CD8-positive, alpha-beta memory T cell (primary cell): ENCODE data around the gene GPR153. TPM values are rescaled to one million over a fixed set of nuclear protein-coding genes. Genes with fewer than 3 reads are reported as not detected.

Source experiments
- CTCF ChIA-PET: fragments of 350-600 bp; sonication (Branson Sonifier 250); formaldehyde crosslinking; loops from one replicate; lab custom pipeline; 2021; ENCODE audit warnings: antibody characterized with exemption; lab: Charles Lee
- POLR2A ChIA-PET: fragments of 350-600 bp; sonication (Branson Sonifier 250); formaldehyde crosslinking; loops from one replicate; lab custom pipeline; 2021; ENCODE audit warnings: antibody characterized with exemption; lab: Charles Lee
- DNase-seq, 5 donors: peaks; one replicate each; pipeline versions ENCODE4 v3.0.0 to v3.0.0-alpha.2; 2020 to 2022; ENCODE audit warnings: mixed read lengths in 1 of 5
- H3K27ac ChIP-seq: one replicate; pipeline ENCODE4 v1.7.0; 2013; ENCODE audit warnings: low read depth, mild to moderate bottlenecking, low read length, moderate library complexity
- H3K27me3 ChIP-seq: 2 replicates; pipeline ENCODE4 v1.7.0; 2013; ENCODE audit warnings: low read length, mild to moderate bottlenecking; ENCODE audit not compliant: insufficient read depth, poor library complexity, severe bottlenecking
- H3K36me3 ChIP-seq: 2 replicates; pipeline ENCODE4 v1.7.0; 2013; ENCODE audit warnings: mild to moderate bottlenecking, low read length, moderate library complexity; ENCODE audit not compliant: insufficient read depth
- H3K4me1 ChIP-seq: 2 replicates; pipeline ENCODE4 v1.7.0; 2013; ENCODE audit warnings: mild to moderate bottlenecking, low read length, moderate library complexity; ENCODE audit not compliant: insufficient read depth
- H3K4me3 ChIP-seq: 2 replicates; pipeline ENCODE4 v1.7.0; 2013; ENCODE audit warnings: mild to moderate bottlenecking, low read length
- H3K9me3 ChIP-seq: 2 replicates; pipeline ENCODE4 v1.7.0; 2013; ENCODE audit warnings: mild to moderate bottlenecking, low read length
- H3K27ac Mint-ChIP-seq, 8 donors: one replicate each; pipeline ENCODE4 v1.8.0; 2020 to 2021; ENCODE audit warnings: mixed read lengths in 8 of 8, mild to moderate bottlenecking in 6 of 8, inconsistent platforms in 3 of 8, moderate library complexity in 3 of 8
- H3K27me3 Mint-ChIP-seq, 2 donors: one replicate each; pipeline ENCODE4 v1.8.0; 2020 to 2021; ENCODE audit warnings: mixed read lengths in 2 of 2, mild to moderate bottlenecking in 1 of 2, moderate library complexity in 1 of 2
- H3K36me3 Mint-ChIP-seq, 3 donors: one replicate each; pipeline ENCODE4 v1.8.0; 2020 to 2021; ENCODE audit warnings: mixed read lengths in 3 of 3, inconsistent platforms in 1 of 3, mild to moderate bottlenecking in 1 of 3
- H3K4me1 Mint-ChIP-seq, 3 donors: one replicate each; pipeline ENCODE4 v1.8.0; 2020 to 2021; ENCODE audit warnings: mixed read lengths in 3 of 3, inconsistent platforms in 1 of 3, mild to moderate bottlenecking in 1 of 3
- H3K4me3 Mint-ChIP-seq, 7 donors: one replicate each; pipeline ENCODE4 v1.8.0; 2020 to 2021; ENCODE audit warnings: mixed read lengths in 7 of 7, mild to moderate bottlenecking in 6 of 7, moderate library complexity in 4 of 7, inconsistent platforms in 2 of 7
- H3K9me3 Mint-ChIP-seq, 5 donors: one replicate each; pipeline ENCODE4 v1.8.0; 2020 to 2022; ENCODE audit warnings: mixed read lengths in 5 of 5, mild to moderate bottlenecking in 3 of 5, moderate library complexity in 2 of 5, inconsistent platforms in 1 of 5
- polyA plus RNA-seq: library from polyadenylated mRNA; unstranded; fragments of 300-500 nt; fragmentation: Illumina TruSeq; gene quantifications from one replicate; pipeline ENCODE4 v1.2.3, GENCODE V29; 2021
- total RNA-seq, 2 experiments: library from RNA; stranded (reverse); gene quantifications; one replicate each; pipeline ENCODE4 v1.2.3, GENCODE V29; 2021

Gene GPR153
- total and polyA plus RNA-seq, 3 experiments from 2014 or later, result 0.39 to 0.66 (median 0.50) TPM

GRCh38 chr1:6237093-6237492, 23.8 kb downstream of the GPR153 start:
- peaks cover 12% of the 10 kb centered on the region for H3K4me1 ChIP-seq
- CTCF ChIA-PET, result interaction anchor here (1.1 to 4.5 kb wide), 2 partner anchors 9 to 186 kb away, joined by 3 to 44 read pairs; no protein-coding TSS in a partner anchor
- H3K27me3 Mint-ChIP-seq, result peaks cover 19 to 31% of the 10 kb centered on the region in 2 donors
- H3K27ac ChIP-seq, result no peak overlapping the region
- peaks cover 10% of the 10 kb centered on the region for H3K36me3 ChIP-seq
- peaks cover 20% of the 10 kb centered on the region for H3K27me3 ChIP-seq
- peak overlapping the region; percentile 23 to 91 (median 57) for H3K4me3 Mint-ChIP-seq
- peak overlapping the region in 4 of 8 donors; percentile 22 to 50 (median 36) for H3K27ac Mint-ChIP-seq
- no peak overlapping the region for H3K4me3 ChIP-seq
- POLR2A ChIA-PET, result no interaction called here
- H3K36me3 Mint-ChIP-seq, result peaks cover 0 to 21% (median 4%) of the 10 kb centered on the region in 3 donors
- no peaks in the 10 kb centered on the region for H3K9me3 ChIP-seq
- H3K4me1 Mint-ChIP-seq, result peaks cover 20 to 33% (median 20%) of the 10 kb centered on the region in 3 donors
- H3K9me3 Mint-ChIP-seq, result no peaks in the 10 kb centered on the region
- no peak for DNase-seq

GRCh38 chr1:6235296-6235677, 25.6 kb downstream of the GPR153 start:
- peak overlapping the region; percentile 45 for H3K27ac ChIP-seq
- peaks cover 8% of the 10 kb centered on the region for H3K27me3 ChIP-seq
- H3K4me3 ChIP-seq, result peak overlapping the region; percentile 63
- peaks cover 0 to 33% (median 4%) of the 10 kb centered on the region in 3 donors for H3K36me3 Mint-ChIP-seq
- peak overlapping the region in 7 of 8 donors; percentile 21 to 82 (median 61) for H3K27ac Mint-ChIP-seq
- H3K36me3 ChIP-seq, result peaks cover 19% of the 10 kb centered on the region
- H3K4me3 Mint-ChIP-seq, result peak overlapping the region; percentile 83 to 95 (median 87)
- peaks cover 8 to 18% of the 10 kb centered on the region in 2 donors for H3K27me3 Mint-ChIP-seq
- CTCF ChIA-PET, result interaction anchor here (4.5 kb wide), 1 partner anchor 11 kb away, joined by 44 read pairs; no protein-coding TSS in a partner anchor
- peaks cover 12% of the 10 kb centered on the region for H3K4me1 ChIP-seq
- H3K9me3 ChIP-seq, result no peaks in the 10 kb centered on the region
- POLR2A ChIA-PET, result interaction anchor here (0.5 kb wide), 1 partner anchor 101 kb away, joined by 8 read pairs; no protein-coding TSS in a partner anchor
- H3K4me1 Mint-ChIP-seq, result peaks cover 13 to 26% (median 17%) of the 10 kb centered on the region in 3 donors
- no peak for DNase-seq
- H3K9me3 Mint-ChIP-seq, result no peaks in the 10 kb centered on the region

GRCh38 chr1:6234502-6235295, 26.2 kb downstream of the GPR153 start:
- H3K9me3 Mint-ChIP-seq, result no peaks in the 10 kb centered on the region
- Histone ChIP-seq H3K36me3 (peaks cover 19% of the 10 kb centered on the region), H3K4me3 (peak overlapping the region; percentile 63), H3K27me3 (peaks cover 8% of the 10 kb centered on the region), H3K4me1 (peaks cover 12% of the 10 kb centered on the region), H3K9me3 (no peaks in the 10 kb centered on the region), H3K27ac (peak overlapping the region; percentile 45)
- H3K27ac Mint-ChIP-seq, result peak overlapping the region in 6 of 8 donors; percentile 54 to 82 (median 74)
- H3K27me3 Mint-ChIP-seq, result peaks cover 4 to 14% of the 10 kb centered on the region in 2 donors
- CTCF ChIA-PET, result interaction anchor here (4.5 kb wide), 1 partner anchor 12 kb away, joined by 44 read pairs; no protein-coding TSS in a partner anchor
- POLR2A ChIA-PET, result no interaction called here
- no peak for DNase-seq
- peaks cover 0 to 36% (median 4%) of the 10 kb centered on the region in 3 donors for H3K36me3 Mint-ChIP-seq
- H3K4me3 Mint-ChIP-seq, result peak overlapping the region; percentile 83 to 95 (median 87)
- peaks cover 13 to 26% (median 17%) of the 10 kb centered on the region in 3 donors for H3K4me1 Mint-ChIP-seq

GRCh38 chr1:6233376-6233775, 27.5 kb downstream of the GPR153 start:
- no peaks in the 10 kb centered on the region for H3K9me3 Mint-ChIP-seq
- H3K36me3 Mint-ChIP-seq, result peaks cover 0 to 40% (median 4%) of the 10 kb centered on the region in 3 donors
- peaks cover 13 to 26% (median 17%) of the 10 kb centered on the region in 3 donors for H3K4me1 Mint-ChIP-seq
- Histone ChIP-seq H3K9me3 (no peaks in the 10 kb centered on the region), H3K27me3 (no peaks in the 10 kb centered on the region), H3K4me1 (peaks cover 12% of the 10 kb centered on the region), H3K36me3 (peaks cover 19% of the 10 kb centered on the region), H3K4me3 (no peak overlapping the region), H3K27ac (no peak overlapping the region)
- ChIA-PET CTCF (interaction anchor here (2.3 kb wide), 1 partner anchor 13 kb away, joined by 6 read pairs; no protein-coding TSS in a partner anchor), POLR2A (no interaction called here)
- peak overlapping the region in 4 of 7 donors; percentile 25 to 77 (median 47) for H3K4me3 Mint-ChIP-seq
- no peak for DNase-seq
- H3K27me3 Mint-ChIP-seq, result peaks cover 0 to 1% of the 10 kb centered on the region in 2 donors
- H3K27ac Mint-ChIP-seq, result peak overlapping the region in 1 of 8 donors; percentile 43

- no peak for DNase-seq
- peaks cover 0 to 5% (median 1%) of the 10 kb centered on the region in 3 donors for H3K4me1 Mint-ChIP-seq
- Histone ChIP-seq H3K4me1 (no peaks in the 10 kb centered on the region), H3K36me3 (peaks cover 18% of the 10 kb centered on the region), H3K9me3 (no peaks in the 10 kb centered on the region), H3K27ac (no peak overlapping the region), H3K4me3 (no peak overlapping the region), H3K27me3 (no peaks in the 10 kb centered on the region)
- CTCF ChIA-PET, result interaction anchor here (1.1 kb wide), 1 partner anchor 21 kb away, joined by 4 read pairs; no protein-coding TSS in a partner anchor
- POLR2A ChIA-PET, result no interaction called here
- no peak overlapping the region for H3K4me3 Mint-ChIP-seq
- no peaks in the 10 kb centered on the region for H3K9me3 Mint-ChIP-seq
- no peak overlapping the region for H3K27ac Mint-ChIP-seq
- H3K27me3 Mint-ChIP-seq, result no peaks in the 10 kb centered on the region
- H3K36me3 Mint-ChIP-seq, result peaks cover 0 to 63% (median 10%) of the 10 kb centered on the region in 3 donors
Measured at GRCh38 chr1:6225651-6226050, 35.2 kb downstream of the GPR153 start.

- Mint-ChIP-seq H3K27ac (no peak overlapping the region), H3K4me3 (no peak overlapping the region), H3K27me3 (no peaks in the 10 kb centered on the region), H3K4me1 (peaks cover 0 to 5% (median 1%) of the 10 kb centered on the region in 3 donors), H3K36me3 (peaks cover 0 to 61% (median 10%) of the 10 kb centered on the region in 3 donors), H3K9me3 (no peaks in the 10 kb centered on the region)
- no peak overlapping the region for H3K27ac ChIP-seq
- CTCF ChIA-PET, result interaction anchor here (0.7 to 1.1 kb wide), 2 partner anchors 20 to 22 kb away, joined by 3 to 4 read pairs; no protein-coding TSS in a partner anchor
- DNase-seq, result no peak
- POLR2A ChIA-PET, result no interaction called here
- H3K4me3 ChIP-seq, result no peak overlapping the region
- H3K27me3 ChIP-seq, result no peaks in the 10 kb centered on the region
- no peaks in the 10 kb centered on the region for H3K4me1 ChIP-seq
- H3K9me3 ChIP-seq, result no peaks in the 10 kb centered on the region
- H3K36me3 ChIP-seq, result peaks cover 18% of the 10 kb centered on the region
Measured at GRCh38 chr1:6224718-6225117, 36.2 kb downstream of the GPR153 start.

GRCh38 chr1:6223617-6224016, 37.3 kb downstream of the GPR153 start:
- H3K4me3 Mint-ChIP-seq, result no peak overlapping the region
- H3K36me3 ChIP-seq, result peaks cover 18% of the 10 kb centered on the region

More at GRCh38 chr1:6223617-6224016, 37.3 kb downstream of the GPR153 start:
- ChIA-PET CTCF (interaction anchor here (1.1 kb wide), 1 partner anchor 23 kb away, joined by 4 read pairs; no protein-coding TSS in a partner anchor), POLR2A (no interaction called here)
- Histone ChIP-seq H3K27ac (no peak overlapping the region), H3K4me3 (no peak overlapping the region), H3K27me3 (no peaks in the 10 kb centered on the region), H3K4me1 (no peaks in the 10 kb centered on the region), H3K9me3 (no peaks in the 10 kb centered on the region)
- H3K36me3 Mint-ChIP-seq, result peaks cover 0 to 58% (median 10%) of the 10 kb centered on the region in 3 donors
- peaks cover 0 to 5% (median 1%) of the 10 kb centered on the region in 3 donors for H3K4me1 Mint-ChIP-seq
- DNase-seq, result no peak
- no peaks in the 10 kb centered on the region for H3K9me3 Mint-ChIP-seq
- H3K27me3 Mint-ChIP-seq, result no peaks in the 10 kb centered on the region
- H3K27ac Mint-ChIP-seq, result peak overlapping the region in 1 of 8 donors; percentile 58
